Gastroesophageal sphincter (tissue), 4 donors: ENCODE measurements around the gene C9orf78. TPM values are rescaled to one million over a fixed set of nuclear protein-coding genes. Genes with fewer than 3 reads are reported as not detected.

Source experiments
- ATAC-seq: fragments of 150-250 bp; one replicate; pipeline ENCODE4 v1.9.1; 2016; ENCODE audit warnings: mild to moderate bottlenecking, moderate library complexity
- H3K27ac ChIP-seq, 4 donors: fragments of 200-600 bp; sonication (generic) in 3 of 4; 1 replicate in 3 of 4; 2 replicates in 1 of 4; pipeline ENCODE4 v1.5.1; 2016 to 2019
- H3K27me3 ChIP-seq: fragments of 200-600 bp; sonication (generic); one replicate; pipeline ENCODE4 v1.5.1; 2019
- H3K36me3 ChIP-seq, 2 donors: fragments of 200-600 bp; sonication (generic); one replicate each; pipeline ENCODE4 v1.5.1; 2019; ENCODE audit warnings: control low read depth in 1 of 2
- H3K4me1 ChIP-seq, 3 donors: fragments of 200-600 bp; sonication (generic); 1 replicate in 2 of 3; 2 replicates in 1 of 3; pipeline ENCODE4 v1.5.1; 2016 to 2019; ENCODE audit warnings: control low read depth in 2 of 3
- H3K4me3 ChIP-seq, 2 donors: fragments of 200-600 bp; sonication (generic); one replicate each; pipeline ENCODE4 v1.5.1; 2019; ENCODE audit warnings: mild to moderate bottlenecking in 1 of 2, moderate library complexity in 1 of 2
- H3K9me3 ChIP-seq, 3 donors: fragments of 200-600 bp; sonication (generic); one replicate each; pipeline ENCODE4 v1.5.1; 2017 to 2019; ENCODE audit warnings: control low read depth in 2 of 3
- CTCF ChIP-seq, 4 experiments: fragments of 200-600 bp in 2 of 4; fragments of 450-650 bp in 2 of 4; sonication (generic) in 1 of 4; IDR thresholded peaks; one replicate each; pipeline ENCODE4 v1.5.1; 2017 to 2019; ENCODE audit warnings: antibody characterized with exemption in 4 of 4, mild to moderate bottlenecking in 2 of 4, moderate library complexity in 2 of 4
- EP300 ChIP-seq: sonication (generic); formaldehyde crosslinking; IDR thresholded peaks from one replicate; pipeline ENCODE4 v1.6.1; 2017; ENCODE audit warnings: antibody characterized with exemption, mild to moderate bottlenecking
- POLR2A ChIP-seq, 2 donors: fragments of 450-650 bp; IDR thresholded peaks; one replicate each; pipeline ENCODE4 v1.6.1; 2017; ENCODE audit warnings: antibody characterized with exemption in 2 of 2, mild to moderate bottlenecking in 2 of 2, moderate library complexity in 1 of 2
- POLR2AphosphoS5 ChIP-seq: sonication (generic); formaldehyde crosslinking; IDR thresholded peaks from one replicate; pipeline ENCODE4 v1.6.1; 2017; ENCODE audit warnings: antibody characterized with exemption
- WGBS, 2 donors: methylation state at CpG; one replicate each; pipeline ENCODE4 v1.1.5; 2018; ENCODE audit warnings: low coverage in 1 of 2; 5-methylcytosine and 5-hydroxymethylcytosine counted together
- total RNA-seq, 4 donors: library from RNA; depleted of rRNA; stranded (reverse); fragments of >200 nt; gene quantifications; one replicate each; pipeline ENCODE4 v1.1.0, GENCODE V29; 2016

C9orf78 gene
- total RNA-seq, 4 donors from 2014 or later: 59.9 to 113 (median 85.0) TPM

- TF ChIP-seq CTCF (IDR thresholded peaks at IDR 0.05) (no peak), POLR2AphosphoS5 (no peak), EP300 (no peak), POLR2A (IDR thresholded peaks at IDR 0.05) (no peak)
- ATAC-seq: no peak
- Histone ChIP-seq H3K4me3 (no peak overlapping the region), H3K27ac (no peak overlapping the region), H3K36me3 (peaks cover 0 to 12% of the 10 kb centered on the region in 2 donors), H3K27me3 (no peaks in the 10 kb centered on the region), H3K4me1 (peaks cover 0 to under 1% (median 0%) of the 10 kb centered on the region in 3 donors), H3K9me3 (no peaks in the 10 kb centered on the region)
- 94% methylated on average over 11 of the region's 38 CpGs; no CpG with 5 or more reads in 1 of the 2 donors for WGBS, 2 donors
Measured at GRCh38 chr9:129874261-129875101, 39.4 kb upstream of the C9orf78 start.

- Histone ChIP-seq H3K27ac (no peak overlapping the region), H3K27me3 (no peaks in the 10 kb centered on the region), H3K4me3 (no peak overlapping the region), H3K4me1 (no peaks in the 10 kb centered on the region), H3K9me3 (no peaks in the 10 kb centered on the region), H3K36me3 (peaks cover 0 to 20% of the 10 kb centered on the region in 2 donors)
- TF ChIP-seq CTCF (IDR thresholded peaks at IDR 0.05) (no peak), POLR2A (IDR thresholded peaks at IDR 0.05) (no peak), POLR2AphosphoS5 (no peak), EP300 (no peak)
- 65% methylated on average over 5 of the region's 16 CpGs; no CpG with 5 or more reads in 1 of the 2 donors for WGBS, 2 donors
- no peak for ATAC-seq
Measured at GRCh38 chr9:129873563-129874190, 38.6 kb upstream of the C9orf78 start.

GRCh38 chr9:129871046-129871445 lies 36.0 kb upstream of the C9orf78 start:
- Histone ChIP-seq H3K27me3 (no peaks in the 10 kb centered on the region), H3K4me3 (no peak overlapping the region), H3K4me1 (no peaks in the 10 kb centered on the region), H3K27ac (no peak overlapping the region), H3K36me3 (peaks cover 0 to 46% of the 10 kb centered on the region in 2 donors), H3K9me3 (no peaks in the 10 kb centered on the region)
- no peak for ATAC-seq
- 88 to 91% methylated on average over 10 of the region's 11 CpGs for WGBS, 2 donors
- TF ChIP-seq POLR2A (IDR thresholded peaks at IDR 0.05): no peak
- no peak for TF ChIP-seq EP300
- no peak for TF ChIP-seq CTCF (IDR thresholded peaks at IDR 0.05)
- no peak for TF ChIP-seq POLR2AphosphoS5

GRCh38 chr9:129869585-129870501 lies 34.8 kb upstream of the C9orf78 start:
- no peak overlapping the region for H3K27ac ChIP-seq
- H3K4me3 ChIP-seq: no peak overlapping the region
- 76 to 90% methylated on average over 4 to 5 of the region's 24 CpGs for WGBS, 2 donors
- ATAC-seq: no peak
- no peaks in the 10 kb centered on the region for H3K4me1 ChIP-seq
- no peaks in the 10 kb centered on the region for H3K27me3 ChIP-seq
- H3K36me3 ChIP-seq: peaks cover 0 to 58% of the 10 kb centered on the region in 2 donors
- TF ChIP-seq POLR2AphosphoS5 (no peak), EP300 (no peak), POLR2A (IDR thresholded peaks at IDR 0.05) (no peak), CTCF (IDR thresholded peaks at IDR 0.05) (no peak)
- no peaks in the 10 kb centered on the region for H3K9me3 ChIP-seq
